Naive thymus-derived CD4-positive, alpha-beta T cell (primary cell): ENCODE measurements around the gene C2orf42. TPM values are rescaled to one million over a fixed set of nuclear protein-coding genes. Genes with fewer than 3 reads are reported as not detected.

Experiments
- ATAC-seq: fragments of 150-1000 bp; cut with Tn5 transposase; 2 replicates; pipeline ENCODE4 v1.10.0; 2021; ENCODE audit warnings: mild to moderate bottlenecking, moderate library complexity
- CTCF ChIA-PET: fragments of 350-600 bp; sonication (Branson Sonifier 250); formaldehyde crosslinking; loops from one replicate; lab custom pipeline; 2021; ENCODE audit warnings: antibody characterized with exemption; lab: Charles Lee
- POLR2A ChIA-PET: fragments of 350-600 bp; sonication (Branson Sonifier 250); formaldehyde crosslinking; loops from one replicate; lab custom pipeline; 2021; ENCODE audit warnings: antibody characterized with exemption, inconsistent platforms; lab: Charles Lee
- DNase-seq, 9 donors: peaks; one replicate each; pipeline versions ENCODE4 v3.0.0 to v3.0.0-alpha.2; 2020 to 2022; ENCODE audit warnings: mixed read lengths in 1 of 9
- H3K27ac ChIP-seq: one replicate; pipeline ENCODE4 v1.7.0; 2013; ENCODE audit warnings: mild to moderate bottlenecking, low read depth, low read length, moderate library complexity
- H3K27me3 ChIP-seq, 2 donors: one replicate each; pipeline ENCODE4 v1.7.0; 2013; ENCODE audit warnings: low read length in 2 of 2, mild to moderate bottlenecking in 2 of 2, moderate library complexity in 2 of 2; ENCODE audit not compliant: control insufficient read depth in 2 of 2, insufficient read depth in 2 of 2
- H3K36me3 ChIP-seq, 3 experiments: 1 replicate in 2 of 3; 2 replicates in 1 of 3; pipeline ENCODE4 v1.7.0; 2013; ENCODE audit warnings: low read length in 3 of 3, mild to moderate bottlenecking in 3 of 3, moderate library complexity in 1 of 3; ENCODE audit not compliant: insufficient read depth in 3 of 3, control insufficient read depth in 2 of 3
- H3K4me1 ChIP-seq, 2 donors: one replicate each; pipeline ENCODE4 v1.7.0; 2013; ENCODE audit warnings: low read length in 2 of 2, mild to moderate bottlenecking in 2 of 2, moderate library complexity in 1 of 2; ENCODE audit not compliant: control insufficient read depth in 2 of 2, insufficient read depth in 2 of 2
- H3K4me3 ChIP-seq: 2 replicates; pipeline ENCODE4 v1.7.0; 2013; ENCODE audit warnings: mild to moderate bottlenecking, low read length
- H3K9me3 ChIP-seq, 3 experiments: 1 replicate in 2 of 3; 2 replicates in 1 of 3; pipeline ENCODE4 v1.7.0; 2013; ENCODE audit warnings: low read length in 3 of 3; ENCODE audit not compliant: control insufficient read depth in 2 of 3
- H3K27ac Mint-ChIP-seq, 9 donors: one replicate each; pipeline ENCODE4 v1.8.0; 2020 to 2022; ENCODE audit warnings: mixed read lengths in 9 of 9, mild to moderate bottlenecking in 8 of 9, moderate library complexity in 5 of 9, inconsistent platforms in 2 of 9
- H3K27me3 Mint-ChIP-seq, 5 donors: one replicate each; pipeline ENCODE4 v1.8.0; 2021 to 2022; ENCODE audit warnings: mixed read lengths in 5 of 5, mild to moderate bottlenecking in 1 of 5
- H3K36me3 Mint-ChIP-seq, 5 donors: one replicate each; pipeline ENCODE4 v1.8.0; 2020 to 2022; ENCODE audit warnings: mixed read lengths in 5 of 5, mild to moderate bottlenecking in 3 of 5, inconsistent platforms in 1 of 5
- H3K4me1 Mint-ChIP-seq, 7 donors: one replicate each; pipeline ENCODE4 v1.8.0; 2020 to 2022; ENCODE audit warnings: mixed read lengths in 7 of 7, mild to moderate bottlenecking in 3 of 7, inconsistent platforms in 1 of 7
- H3K4me3 Mint-ChIP-seq, 10 donors: one replicate each; pipeline ENCODE4 v1.8.0; 2020 to 2022; ENCODE audit warnings: mild to moderate bottlenecking in 10 of 10, mixed read lengths in 10 of 10, moderate library complexity in 6 of 10, inconsistent platforms in 2 of 10
- H3K9me3 Mint-ChIP-seq, 11 donors: one replicate each; pipeline ENCODE4 v1.8.0; 2020 to 2022; ENCODE audit warnings: mixed read lengths in 11 of 11, mild to moderate bottlenecking in 4 of 11, inconsistent platforms in 1 of 11, moderate library complexity in 1 of 11
- intact Hi-C, 2 donors: fragments of 100-400 bp; cut with micrococcal nuclease; formaldehyde crosslinking; loops; one replicate each; pipeline ENCODE4 v1.15.1; 2023
- polyA plus RNA-seq, 2 donors: library from polyadenylated mRNA; unstranded; fragments of 300-500 nt; fragmentation: Illumina TruSeq; gene quantifications; one replicate each; pipeline ENCODE4 v1.2.3, GENCODE V29; 2021
- total RNA-seq, 6 experiments: library from RNA in 5 of 6; stranded (reverse) in 5 of 6; gene quantifications; 1 replicate in 5 of 6; 2 replicates in 1 of 6; pipeline ENCODE4 v1.2.3 and lab custom pipeline; 2021 to 2026

C2orf42 gene
- total and polyA plus RNA-seq, 7 experiments from 2014 or later = 20.6 to 48.4 (median 30.3) TPM

GRCh38 chr2:70144443-70145143 lies 46.2 kb downstream of the C2orf42 start:
- Mint-ChIP-seq H3K9me3 (peaks cover 0 to 4% (median 0%) of the 10 kb centered on the region in 11 donors), H3K4me3 (peak overlapping the region in 3 of 10 donors; percentile 2 to 19 (median 8)), H3K36me3 (peaks cover 0 to 9% (median 4%) of the 10 kb centered on the region in 5 donors), H3K27ac (peak overlapping the region; percentile 53 to 99 (median 97)), H3K4me1 (peaks cover 26 to 55% (median 38%) of the 10 kb centered on the region in 7 donors), H3K27me3 (peaks cover 0 to 2% (median 0%) of the 10 kb centered on the region in 5 donors)
- H3K4me3 ChIP-seq = no peak overlapping the region
- peaks cover 0 to under 1% (median 0%) of the 10 kb centered on the region in 3 experiments for H3K36me3 ChIP-seq
- CTCF ChIA-PET = interaction anchor here (0.6 to 4.6 kb wide), 6 partner anchors 9 to 243 kb away, joined by 3 to 39 read pairs (median 5); partner anchors contain the start of genes C2orf42 and MXD1
- no peak for DNase-seq
- peak overlapping the region; percentile 90 for H3K27ac ChIP-seq
- ATAC-seq = no peak
- intact Hi-C loops = loop anchor here (10.0 kb wide), 1 partner anchor 420 kb away; no protein-coding TSS in a partner anchor
- H3K27me3 ChIP-seq = no peaks in the 10 kb centered on the region
- H3K9me3 ChIP-seq = no peaks in the 10 kb centered on the region
- POLR2A ChIA-PET = interaction anchor here (0.6 to 28.6 kb wide), 14 partner anchors 9 to 641 kb away, joined by 3 to 1973 read pairs (median 8); partner anchors contain the start of genes C2orf42, MXD1, PCBP1 and PCYOX1
- H3K4me1 ChIP-seq = peaks cover 22 to 29% of the 10 kb centered on the region in 2 donors

GRCh38 chr2:70143314-70144150 lies 47.3 kb downstream of the C2orf42 start:
- Mint-ChIP-seq H3K27ac (peak overlapping the region; percentile 97 to 99 (median 97)), H3K4me3 (peak overlapping the region; percentile 83 to 96 (median 91)), H3K27me3 (peaks cover 0 to 2% (median 0%) of the 10 kb centered on the region in 5 donors), H3K9me3 (peaks cover 0 to 4% (median 0%) of the 10 kb centered on the region in 11 donors), H3K36me3 (no peaks in the 10 kb centered on the region), H3K4me1 (peaks cover 32 to 63% (median 47%) of the 10 kb centered on the region in 7 donors)
- Histone ChIP-seq H3K36me3 (no peaks in the 10 kb centered on the region), H3K27me3 (no peaks in the 10 kb centered on the region), H3K4me1 (peaks cover 22 to 32% of the 10 kb centered on the region in 2 donors), H3K4me3 (peak overlapping the region; percentile 81), H3K9me3 (no peaks in the 10 kb centered on the region), H3K27ac (peak overlapping the region; percentile 90)
- intact Hi-C loops = loop anchor here (1.0 to 10.0 kb wide), 6 partner anchors 47 to 501 kb away; partner anchors contain the start of genes GMCL1 (in 2 of the 2), TIA1 (in 2 of the 2), AAK1 (in 1 of the 2) and SNRPG (in 1 of the 2)
- CTCF ChIA-PET = interaction anchor here (0.6 to 4.6 kb wide), 14 partner anchors 11 to 233 kb away, joined by 3 to 39 read pairs (median 4); partner anchors contain the start of genes C2orf42, MXD1 and PCBP1
- POLR2A ChIA-PET = interaction anchor here (0.5 to 28.6 kb wide), 29 partner anchors 11 to 316 kb away, joined by 3 to 1973 read pairs (median 3); partner anchors contain the start of genes C2orf42, MXD1, PCBP1 and PCYOX1
- DNase-seq (peak in 7 of 9 donors; percentile 25 to 59 (median 53)), ATAC-seq (peak; percentile 10)

- Histone ChIP-seq H3K27me3 (no peaks in the 10 kb centered on the region), H3K4me3 (peak overlapping the region; percentile 81), H3K4me1 (peaks cover 27 to 39% of the 10 kb centered on the region in 2 donors), H3K27ac (peak overlapping the region; percentile 97), H3K9me3 (no peaks in the 10 kb centered on the region), H3K36me3 (no peaks in the 10 kb centered on the region)
- peaks cover 0 to under 1% (median 0%) of the 10 kb centered on the region in 5 donors for H3K36me3 Mint-ChIP-seq
- H3K4me3 Mint-ChIP-seq = peak overlapping the region; percentile 83 to 96 (median 91)
- POLR2A ChIA-PET = interaction anchor here (0.5 to 28.6 kb wide), 27 partner anchors 11 to 444 kb away, joined by 3 to 1973 read pairs (median 4); partner anchors contain the start of genes C2orf42, MXD1, PCBP1 and PCYOX1
- H3K27me3 Mint-ChIP-seq = peaks cover 0 to 2% (median 0%) of the 10 kb centered on the region in 5 donors
- peaks cover 0 to 4% (median 0%) of the 10 kb centered on the region in 11 donors for H3K9me3 Mint-ChIP-seq
- H3K27ac Mint-ChIP-seq = peak overlapping the region; percentile 97 to 99 (median 97)
- CTCF ChIA-PET = interaction anchor here (0.6 to 4.6 kb wide), 15 partner anchors 10 to 232 kb away, joined by 3 to 39 read pairs (median 4); partner anchors contain the start of genes C2orf42, MXD1 and PCBP1
- ATAC-seq = peak; percentile 85
- DNase-seq = peak; percentile 99 to 100 (median 100)
- intact Hi-C loops = loop anchor here (1.0 to 10.0 kb wide), 16 partner anchors 18 to 500 kb away; partner anchors contain the start of genes GMCL1 (in 2 of the 2), SNRPG (in 2 of the 2), TIA1 (in 2 of the 2) and AAK1 (in 1 of the 2)
- peaks cover 37 to 69% (median 55%) of the 10 kb centered on the region in 7 donors for H3K4me1 Mint-ChIP-seq
Observed at GRCh38 chr2:70142590-70143313, 48.1 kb downstream of the C2orf42 start.

DNA sequence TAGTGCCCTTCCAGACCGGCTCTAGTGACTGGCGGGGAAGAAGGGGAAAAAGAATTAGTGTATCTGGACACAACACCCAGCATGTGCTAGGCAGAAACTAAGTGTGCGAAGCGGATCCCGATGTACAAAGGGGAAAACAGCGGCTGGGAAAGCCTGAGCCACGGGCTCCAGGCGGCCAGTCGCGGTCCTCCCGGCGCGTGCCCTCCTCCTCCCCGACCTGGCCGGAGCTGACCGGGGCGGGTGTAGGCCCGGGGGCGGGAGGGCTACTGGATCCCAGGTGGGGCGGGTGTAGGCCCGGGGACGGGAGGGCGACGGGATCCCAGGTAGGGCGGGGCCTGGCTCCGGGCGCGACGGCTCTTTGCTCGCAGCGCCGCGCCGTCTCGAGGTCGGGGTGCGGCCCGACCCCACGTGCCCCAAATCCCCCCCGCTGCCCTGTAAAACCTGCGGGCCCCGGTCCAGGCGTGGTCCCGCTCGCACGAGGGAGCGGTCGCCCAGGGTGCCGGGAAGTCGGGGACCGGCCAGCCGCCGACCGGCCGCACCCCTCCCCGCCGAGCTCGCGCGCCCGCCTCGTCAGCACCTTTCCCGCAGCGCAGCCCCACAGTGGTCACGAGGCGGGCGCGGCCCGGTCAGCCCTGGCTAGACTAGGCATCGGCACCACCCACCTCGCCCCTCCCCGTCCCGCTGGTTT lies 48.8 kb downstream of the C2orf42 start:
- ChIA-PET CTCF (interaction anchor here (0.7 to 4.6 kb wide), 11 partner anchors 9 to 232 kb away, joined by 3 to 39 read pairs (median 4); partner anchors contain the start of genes C2orf42, MXD1 and PCBP1), POLR2A (interaction anchor here (0.7 to 28.6 kb wide), 19 partner anchors 10 to 443 kb away, joined by 3 to 1973 read pairs (median 10); partner anchors contain the start of genes C2orf42, MXD1, PCBP1 and PCYOX1)
- DNase-seq (peak in 4 of 9 donors; percentile 25 to 50 (median 38)), ATAC-seq (no peak)
- intact Hi-C loops = loop anchor here (1.0 to 10.0 kb wide), 16 partner anchors 10 to 499 kb away; partner anchors contain the start of genes GMCL1 (in 2 of the 2), SNRPG (in 2 of the 2), AAK1 (in 1 of the 2) and FAM136A (in 1 of the 2)
- H3K9me3 ChIP-seq = no peaks in the 10 kb centered on the region
- Mint-ChIP-seq H3K27ac (peak overlapping the region; percentile 97 to 99 (median 99)), H3K4me1 (peaks cover 43 to 76% (median 62%) of the 10 kb centered on the region in 7 donors), H3K36me3 (peaks cover 0 to 4% (median 0%) of the 10 kb centered on the region in 5 donors), H3K4me3 (peak overlapping the region; percentile 83 to 96 (median 92)), H3K27me3 (peaks cover 0 to 2% (median 0%) of the 10 kb centered on the region in 5 donors), H3K9me3 (peaks cover 0 to 4% (median 0%) of the 10 kb centered on the region in 11 donors)
- peak overlapping the region; percentile 55 for H3K4me3 ChIP-seq
- H3K27ac ChIP-seq = peak overlapping the region; percentile 97
- H3K36me3 ChIP-seq = no peaks in the 10 kb centered on the region
- no peaks in the 10 kb centered on the region for H3K27me3 ChIP-seq
- peaks cover 34 to 46% of the 10 kb centered on the region in 2 donors for H3K4me1 ChIP-seq
